H1 (cell line): Measurements from ENCODE around the gene KRT8. TPM values are rescaled to one million over a fixed set of nuclear protein-coding genes. Genes with fewer than 3 reads are reported as not detected.
A peak's percentile ranks its signal among the peaks of the same experiment; 100 is the strongest.

Experiments used
- CTCF ChIA-PET: fragments of 300-600 bp; sonication (Branson Sonifier 250); formaldehyde crosslinking; loops from one replicate; lab custom pipeline; 2021; ENCODE audit not compliant: partially characterized antibody; lab: Charles Lee
- POLR2A ChIA-PET: fragments of 300-600 bp; sonication (Branson Sonifier 250); formaldehyde crosslinking; loops from one replicate; lab custom pipeline; 2021; ENCODE audit warnings: inconsistent platforms; ENCODE audit not compliant: partially characterized antibody; lab: Charles Lee
- DNase-seq, 2 experiments: peaks; one replicate each; pipeline versions ENCODE4 v3.0.0 to v3.0.0-alpha.2; 2010 to 2022; ENCODE audit warnings: low spot score in 2 of 2, low read depth in 1 of 2, mixed read lengths in 1 of 2
- FAIRE-seq: peaks from 2 replicates; lab custom pipeline; 2011; peaks lifted over from hg19 to GRCh38; lab: Jason Lieb, UNC
- H2AFZ ChIP-seq: 2 replicates; pipeline ENCODE4 v1.8.1; 2012; ENCODE audit warnings: low read length, inconsistent platforms
- H2AK5ac ChIP-seq: 2 replicates; pipeline ENCODE4 v1.6.1; 2013; ENCODE audit warnings: low read depth, low read length
- H2BK120ac ChIP-seq: replicated peaks from 2 replicates; pipeline ENCODE3; 2013; ENCODE audit warnings: low read depth, low read length, inconsistent platforms
- H2BK12ac ChIP-seq: 2 replicates; pipeline ENCODE4 v1.6.1; 2013; ENCODE audit warnings: low read depth, low read length
- H2BK15ac ChIP-seq: 2 replicates; pipeline ENCODE4 v1.6.1; 2013; ENCODE audit warnings: low read length
- H2BK20ac ChIP-seq: 2 replicates; pipeline ENCODE4 v1.6.1; 2013; ENCODE audit warnings: low read length
- H2BK5ac ChIP-seq: 2 replicates; pipeline ENCODE4 v1.6.1; 2013; ENCODE audit warnings: low read depth, low read length
- H3K14ac ChIP-seq: 2 replicates; pipeline ENCODE4 v1.6.1; 2013; ENCODE audit warnings: inconsistent platforms; ENCODE audit not compliant: insufficient read length
- H3K18ac ChIP-seq: 2 replicates; pipeline ENCODE4 v1.6.1; 2013; ENCODE audit warnings: low read length; ENCODE audit errors: extremely low read depth
- H3K23ac ChIP-seq: 2 replicates; pipeline ENCODE4 v1.6.1; 2013; ENCODE audit warnings: inconsistent platforms; ENCODE audit not compliant: insufficient read length
- H3K23me2 ChIP-seq: 2 replicates; pipeline ENCODE4 v1.6.1; 2013; ENCODE audit warnings: low read depth, low read length
- H3K27ac ChIP-seq: 2 replicates; pipeline ENCODE4 v1.6.1; 2011; ENCODE audit warnings: low read depth, low read length, inconsistent platforms
- H3K27me3 ChIP-seq, 4 experiments: replicated peaks in 1 of 4; 1 replicate in 1 of 4; 2 replicates in 3 of 4; pipeline versions ENCODE4 v1.6.1 to v1.8.1; 2011 to 2013; ENCODE audit warnings: low read length in 3 of 4, mild to moderate bottlenecking in 3 of 4, inconsistent platforms in 2 of 4, mixed read lengths in 2 of 4, moderate library complexity in 1 of 4; ENCODE audit not compliant: control insufficient read depth in 3 of 4, insufficient read depth in 3 of 4; ENCODE audit errors: extremely low read depth in 1 of 4
- H3K36me3 ChIP-seq, 4 experiments: 2 replicates each; pipeline versions ENCODE4 v1.6.1 to v1.8.1; 2011 to 2013; ENCODE audit warnings: mild to moderate bottlenecking in 4 of 4, low read length in 3 of 4, moderate library complexity in 2 of 4, control low read depth in 1 of 4, inconsistent platforms in 1 of 4; ENCODE audit not compliant: insufficient read depth in 4 of 4, control insufficient read depth in 2 of 4
- H3K4ac ChIP-seq: replicated peaks from 2 replicates; pipeline ENCODE3; 2013; ENCODE audit warnings: low read length, low read depth, mixed read lengths, inconsistent platforms; ENCODE audit not compliant: insufficient read length
- H3K4me1 ChIP-seq, 4 experiments: replicated peaks in 1 of 4; 1 replicate in 1 of 4; 2 replicates in 3 of 4; pipeline versions ENCODE4 v1.6.1 to v1.8.1; 2011 to 2013; ENCODE audit warnings: low read length in 3 of 4, inconsistent platforms in 2 of 4, mixed read lengths in 1 of 4; ENCODE audit not compliant: insufficient read depth in 4 of 4, control insufficient read depth in 3 of 4
- H3K4me2 ChIP-seq, 2 experiments: 2 replicates each; pipeline versions ENCODE4 v1.6.1 to v1.8.1; 2011 to 2013; ENCODE audit warnings: low read depth in 2 of 2, low read length in 2 of 2, control low read depth in 1 of 2, inconsistent platforms in 1 of 2, mild to moderate bottlenecking in 1 of 2; ENCODE audit not compliant: insufficient read depth in 1 of 2
- H3K4me3 ChIP-seq, 4 experiments: fragments of 200-600, 300-600 bp in 1 of 4; sonication (generic), shearing (Covaris generic), sonication (Bioruptor Twin) in 1 of 4; 2 replicates each; pipeline versions ENCODE4 v1.5.1 to v1.8.1; 2011 to 2016; ENCODE audit warnings: low read length in 4 of 4, low read depth in 3 of 4, control low read depth in 2 of 4, inconsistent platforms in 2 of 4, mild to moderate bottlenecking in 2 of 4, mixed read lengths in 1 of 4, moderate library complexity in 1 of 4; ENCODE audit not compliant: insufficient read depth in 2 of 4; ENCODE audit errors: extremely low read depth in 1 of 4
- H3K56ac ChIP-seq: replicated peaks from 2 replicates; pipeline ENCODE3; 2013; ENCODE audit warnings: low read depth, mild to moderate bottlenecking, mixed read lengths, low read length, inconsistent platforms; ENCODE audit not compliant: insufficient read length
- H3K79me1 ChIP-seq: 2 replicates; pipeline ENCODE4 v1.6.1; 2013; ENCODE audit warnings: low read depth, low read length, control low read depth
- H3K79me2 ChIP-seq, 2 experiments: 2 replicates each; pipeline versions ENCODE4 v1.6.1 to v1.8.1; 2012 to 2013; ENCODE audit warnings: low read length in 2 of 2, mild to moderate bottlenecking in 2 of 2, inconsistent platforms in 1 of 2; ENCODE audit not compliant: insufficient read depth in 2 of 2, control insufficient read depth in 1 of 2
- H3K9ac ChIP-seq, 4 experiments: replicated peaks in 1 of 4; 1 replicate in 1 of 4; 2 replicates in 3 of 4; pipeline versions ENCODE4 v1.6.1 to v1.8.1; 2011 to 2013; ENCODE audit warnings: low read depth in 3 of 4, low read length in 3 of 4, control low read depth in 2 of 4, mild to moderate bottlenecking in 2 of 4, moderate library complexity in 2 of 4, inconsistent platforms in 1 of 4; ENCODE audit errors: extremely low read depth in 1 of 4
- H3K9me3 ChIP-seq, 2 experiments: 2 replicates each; pipeline versions ENCODE4 v1.6.1 to v1.8.1; 2012 to 2013; ENCODE audit warnings: mild to moderate bottlenecking in 2 of 2, moderate library complexity in 2 of 2, control low read depth in 1 of 2, inconsistent platforms in 1 of 2, low read depth in 1 of 2, low read length in 1 of 2, mixed read lengths in 1 of 2; ENCODE audit not compliant: insufficient read depth in 2 of 2
- H4K20me1 ChIP-seq, 2 experiments: replicated peaks in 1 of 2; 2 replicates each; pipeline versions ENCODE3 to v1.8.1; 2011 to 2013; ENCODE audit warnings: inconsistent platforms in 2 of 2, low read length in 2 of 2, mild to moderate bottlenecking in 1 of 2; ENCODE audit not compliant: insufficient read depth in 2 of 2, control insufficient read depth in 1 of 2
- H4K5ac ChIP-seq: 2 replicates; pipeline ENCODE4 v1.6.1; 2013; ENCODE audit warnings: low read length, low read depth, mixed read lengths, inconsistent platforms; ENCODE audit not compliant: insufficient read length
- H4K8ac ChIP-seq: 2 replicates; pipeline ENCODE4 v1.8.0; 2013; ENCODE audit warnings: mild to moderate bottlenecking, moderate library complexity, low read length, inconsistent platforms; ENCODE audit not compliant: insufficient read depth; ENCODE audit errors: extremely low read depth
- H4K91ac ChIP-seq: replicated peaks from 2 replicates; pipeline ENCODE3; 2013; ENCODE audit warnings: low read length, mixed read lengths, inconsistent platforms; ENCODE audit not compliant: insufficient read length
- POLR2A ChIP-seq, 2 experiments: IDR thresholded peaks; 1 replicate in 1 of 2; 2 replicates in 1 of 2; pipeline ENCODE4 v1.6.1; 2011; ENCODE audit warnings: low read depth in 2 of 2, low read length in 2 of 2, mild to moderate bottlenecking in 2 of 2; ENCODE audit errors: control extremely low read depth in 1 of 2
- POLR2AphosphoS5 ChIP-seq: IDR thresholded peaks from 2 replicates; pipeline ENCODE4 v1.6.1; 2011; ENCODE audit warnings: low read depth, low read length
- WGBS, 2 experiments: shearing (Covaris generic) in 1 of 2; methylation state at CpG; one replicate each; pipeline versions ENCODE4 v1.1.6 to v1.1.7; 2013 to 2015; ENCODE audit warnings: low lambda C conversion rate in 2 of 2, mixed read lengths in 2 of 2, inconsistent platforms in 1 of 2, low coverage in 1 of 2, missing lambda C conversion rate in 1 of 2; ENCODE audit not compliant: insufficient replicate concordance in 2 of 2, insufficient coverage in 1 of 2, insufficient read length in 1 of 2; ENCODE audit errors: extremely low coverage in 1 of 2, missing lambda C conversion rate in 1 of 2; 5-methylcytosine and 5-hydroxymethylcytosine counted together
- polyA plus RNA-seq, 7 experiments: library from polyadenylated mRNA; depleted of rRNA in 3 of 7; stranded (reverse) in 5 of 7; unstranded in 2 of 7; fragments of >200 nt in 5 of 7; fragments of 200-250 nt in 2 of 7; gene quantifications; 1 replicate in 5 of 7; 2 replicates in 1 of 7; 4 replicates in 1 of 7; pipeline versions ENCODE4 v1.2.1 to v1.2.3, GENCODE V29; 2011 to 2013; ENCODE audit warnings: missing spikeins in 2 of 7, mixed read lengths in 2 of 7
- total RNA-seq: library from RNA; stranded (reverse); fragmentation: NEBNext Ultra II Directional; extraction: Animal tissue kit (Norgen Biotek cat#: 25700); gene quantifications from 2 replicates; pipeline ENCODE4 v1.2.1, GENCODE V29; 2021

KRT8 gene
- total and polyA plus RNA-seq, 2 of the 8 experiments (the other 6 are each of a cell fraction or from before 2014, with no cell fraction given): 280 to 290 TPM

DNA sequence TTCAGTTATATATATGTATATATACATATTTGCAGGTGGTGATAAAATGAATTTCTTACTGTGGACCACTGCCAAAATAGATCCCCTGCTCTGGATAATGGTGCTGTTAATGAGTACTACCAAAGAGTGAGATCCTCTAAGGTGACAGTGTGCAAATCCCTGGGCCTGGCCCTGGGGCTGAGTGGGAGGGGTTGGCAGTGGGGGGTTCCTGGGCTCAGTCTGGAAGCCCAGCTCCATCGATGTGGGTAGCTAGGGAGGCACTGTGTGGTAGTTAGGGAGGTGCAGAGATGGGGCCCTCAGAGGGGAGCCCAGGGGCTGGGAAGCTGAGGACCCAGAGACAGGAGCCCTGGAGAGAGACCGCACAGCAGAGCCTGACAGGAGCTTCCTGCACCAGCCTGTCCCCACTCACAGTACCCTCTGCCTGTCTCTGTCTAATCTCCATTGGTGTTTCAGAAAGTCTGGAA lies 9.1 kb downstream of the KRT8 start:
- no peak overlapping the region for H3K23ac ChIP-seq
- no peak overlapping the region for H3K27ac ChIP-seq

More for the DNA sequence above, 9.1 kb downstream of the KRT8 start:
- Histone ChIP-seq H3K56ac (no peak overlapping the region), H4K20me1 (peaks cover 7 to 11% of the 10 kb centered on the region in 2 experiments), H4K5ac (no peak overlapping the region), H3K4me1 (no peaks in the 10 kb centered on the region), H2BK20ac (no peak overlapping the region), H3K36me3 (peaks cover 13 to 37% (median 26%) of the 10 kb centered on the region in 4 experiments), H3K18ac (no peak overlapping the region), H4K91ac (no peak overlapping the region), H2BK15ac (no peak overlapping the region), H2BK5ac (no peak overlapping the region), H2BK120ac (no peak overlapping the region), H3K79me2 (no peaks in the 10 kb centered on the region), H3K4me3 (no peak overlapping the region), H3K27me3 (no peaks in the 10 kb centered on the region), H3K14ac (no peak overlapping the region), H3K23me2 (no peaks in the 10 kb centered on the region), H3K9me3 (no peaks in the 10 kb centered on the region), H2AK5ac (no peak overlapping the region), H3K9ac (no peak overlapping the region), H2AFZ (no peak overlapping the region), H3K4ac (no peak overlapping the region), H3K79me1 (peaks cover 2% of the 10 kb centered on the region; the same call in 1 of the 2 replicates), H3K4me2 (no peak overlapping the region), H2BK12ac (no peak overlapping the region), H4K8ac (no peak overlapping the region)
- 73% methylated on average over 2 of the region's 2 CpGs; no CpG with 5 or more reads in 1 of the 2 experiments for WGBS, 2 experiments
- DNase-seq (no peak), FAIRE-seq (no peak)
- POLR2A ChIA-PET: interaction anchor here (0.6 to 17.4 kb wide), 13 partner anchors 9 to 110 kb away, joined by 3 to 297 read pairs (median 4); partner anchors contain the start of genes EIF4B, KRT18 and KRT8
- CTCF ChIA-PET: interaction anchor here (1.1 to 36.8 kb wide), 8 partner anchors 9 to 106 kb away, joined by 4 to 1250 read pairs (median 108); partner anchors contain the start of genes KRT18 and KRT8
- TF ChIP-seq POLR2AphosphoS5 (no peak), POLR2A (IDR thresholded peaks at IDR 0.05; ENCODE audit: control extremely low read depth in 1 of 2, low read depth in 2 of 2, low read length in 2 of 2) (peak in 1 of 2 experiments; percentile 18; a peak in 1 of 3 replicates)
